ENCODE data around the gene SYCE3. TPM values are rescaled to one million over a fixed set of nuclear protein-coding genes. Genes with fewer than 3 reads are reported as not detected.

SYCE3 gene
- total RNA-seq, 1 experiment from 2014 or later = 1.3 TPM

GRCh38 chr22:50526834-50527801, 35.6 kb downstream of the SYCE3 start:
- peak; percentile 9 for ATAC-seq
- BruUV-seq (replicated peaks) = no TSS peak
- POLR2A ChIA-PET (ENCODE audit: unreplicated experiment) = no interaction called here

DNA sequence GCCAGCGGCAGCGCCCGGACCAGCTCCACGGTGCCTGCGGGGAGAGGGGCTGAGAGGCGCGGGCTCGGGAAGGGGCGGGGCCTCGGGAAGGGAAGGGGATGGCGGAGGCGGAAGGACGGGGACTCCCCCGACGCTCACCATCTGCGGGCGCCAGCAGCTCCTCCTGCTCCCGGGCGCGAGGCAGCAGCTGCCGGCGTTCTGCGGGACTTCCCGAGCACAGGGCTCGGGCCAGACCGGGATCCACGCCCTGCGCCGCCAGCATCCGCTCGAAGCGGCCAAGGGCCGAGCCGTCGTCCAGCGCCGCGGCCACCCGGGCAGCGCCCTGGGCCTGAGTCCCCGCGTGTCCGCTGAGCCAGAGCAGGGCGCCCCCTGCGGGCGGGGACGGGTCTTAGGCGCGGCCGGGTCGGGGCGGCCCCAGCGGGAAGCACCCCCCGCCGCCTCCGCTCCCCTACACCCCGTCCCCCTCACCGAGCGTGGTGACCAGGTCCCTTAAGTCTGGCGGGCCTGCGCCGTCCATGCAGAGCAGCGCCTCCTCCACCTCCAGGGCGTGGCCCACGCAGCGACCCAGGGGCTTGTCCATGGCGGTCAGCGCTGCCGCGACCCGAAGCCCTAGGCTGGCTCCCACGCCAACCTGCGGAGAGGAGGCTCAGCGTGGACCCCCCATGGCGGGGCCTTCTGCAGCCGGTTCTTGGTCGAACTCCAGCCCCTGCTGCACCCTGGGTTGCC, 36.4 kb downstream of the SYCE3 start:
- Histone ChIP-seq H3K9me3 (ENCODE audit: low read length) (no peaks in the 10 kb centered on the region), H3K79me2 (ENCODE audit: low read length) (peaks cover 25% of the 10 kb centered on the region), H4K20me1 (ENCODE audit: low read length) (no peaks in the 10 kb centered on the region; the same call in 1 of the 2 replicates), H3K4me3 (ENCODE audit: low read length) (peak overlapping the region; percentile 81), H3K27ac (ENCODE audit: low read length) (peak overlapping the region; percentile 78), H3F3A (ENCODE audit: low read length, unreplicated experiment) (no peaks in the 10 kb centered on the region), H3K36me3 (ENCODE audit: low read depth, low read length) (no peaks in the 10 kb centered on the region), H2AFZ (ENCODE audit: low read length) (peak overlapping the region; percentile 75), H3K4me1 (ENCODE audit: insufficient read depth, low read length) (peaks cover 18% of the 10 kb centered on the region; the same call in 1 of the 2 replicates), H3K27me3 (ENCODE audit: low read length) (no peaks in the 10 kb centered on the region), H3K9me2 (replicated peaks; ENCODE audit: low read length) (no peaks in the 10 kb centered on the region), H3K4me2 (ENCODE audit: low read length) (peak overlapping the region; percentile 98), H3K9ac (ENCODE audit: low read length) (peak overlapping the region; percentile 94)
- TF ChIP-seq EZH2 (IDR thresholded peaks at IDR 0.05; ENCODE audit: low read length, unreplicated experiment) = no peak
- TF ChIP-seq, protein P1, sequence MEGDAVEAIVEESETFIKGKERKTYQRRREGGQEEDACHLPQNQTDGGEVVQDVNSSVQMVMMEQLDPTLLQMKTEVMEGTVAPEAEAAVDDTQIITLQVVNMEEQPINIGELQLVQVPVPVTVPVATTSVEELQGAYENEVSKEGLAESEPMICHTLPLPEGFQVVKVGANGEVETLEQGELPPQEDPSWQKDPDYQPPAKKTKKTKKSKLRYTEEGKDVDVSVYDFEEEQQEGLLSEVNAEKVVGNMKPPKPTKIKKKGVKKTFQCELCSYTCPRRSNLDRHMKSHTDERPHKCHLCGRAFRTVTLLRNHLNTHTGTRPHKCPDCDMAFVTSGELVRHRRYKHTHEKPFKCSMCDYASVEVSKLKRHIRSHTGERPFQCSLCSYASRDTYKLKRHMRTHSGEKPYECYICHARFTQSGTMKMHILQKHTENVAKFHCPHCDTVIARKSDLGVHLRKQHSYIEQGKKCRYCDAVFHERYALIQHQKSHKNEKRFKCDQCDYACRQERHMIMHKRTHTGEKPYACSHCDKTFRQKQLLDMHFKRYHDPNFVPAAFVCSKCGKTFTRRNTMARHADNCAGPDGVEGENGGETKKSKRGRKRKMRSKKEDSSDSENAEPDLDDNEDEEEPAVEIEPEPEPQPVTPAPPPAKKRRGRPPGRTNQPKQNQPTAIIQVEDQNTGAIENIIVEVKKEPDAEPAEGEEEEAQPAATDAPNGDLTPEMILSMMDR (conservative IDR thresholded peaks at IDR 0.05; ENCODE audit: low read depth, low read length) = peak; percentile 52
- CTCF ChIA-PET = interaction anchor here (0.5 to 2.7 kb wide), 3 partner anchors 18 to 95 kb away, joined by 3 to 16 read pairs (median 15); partner anchors contain the start of genes LMF2 and NCAPH2
- DNase-seq (peak; percentile 54), ATAC-seq (peak; percentile 23)
- POLR2A ChIA-PET (ENCODE audit: unreplicated experiment) = interaction anchor here (0.7 to 1.7 kb wide), 3 partner anchors 18 to 40 kb away, joined by 3 to 8 read pairs (median 4); partner anchors contain the start of genes LMF2 and NCAPH2
- intact Hi-C loops (cut with micrococcal nuclease) = loop anchor here (5.0 kb wide), 2 partner anchors 36 to 96 kb away; partner anchors contain the start of gene SYCE3
- BruUV-seq (replicated peaks) = no TSS peak

More at GRCh38 chr22:50526834-50527801, 35.6 kb downstream of the SYCE3 start:
- CTCF ChIA-PET = interaction anchor here (0.6 kb wide), 2 partner anchors 9 to 290 kb away, joined by 6 to 12 read pairs; no protein-coding TSS in a partner anchor
- Histone ChIP-seq H3K4me2 (ENCODE audit: low read length) (peak overlapping the region; percentile 98), H4K20me1 (ENCODE audit: low read length) (no peaks in the 10 kb centered on the region; the same call in 1 of the 2 replicates), H3K9ac (ENCODE audit: low read length) (peak overlapping the region; percentile 94), H3K9me2 (replicated peaks; ENCODE audit: low read length) (no peaks in the 10 kb centered on the region), H3K4me3 (ENCODE audit: low read length) (peak overlapping the region; percentile 81), H3K79me2 (ENCODE audit: low read length) (peaks cover 25% of the 10 kb centered on the region), H3F3A (ENCODE audit: low read length, unreplicated experiment) (no peaks in the 10 kb centered on the region), H2AFZ (ENCODE audit: low read length) (peak overlapping the region; percentile 75), H3K27me3 (ENCODE audit: low read length) (no peaks in the 10 kb centered on the region), H3K36me3 (ENCODE audit: low read depth, low read length) (no peaks in the 10 kb centered on the region), H3K9me3 (ENCODE audit: low read length) (no peaks in the 10 kb centered on the region), H3K4me1 (ENCODE audit: insufficient read depth, low read length) (peaks cover 19% of the 10 kb centered on the region; the same call in 1 of the 2 replicates), H3K27ac (ENCODE audit: low read length) (peak overlapping the region; percentile 78)
- DNase-seq = peak; percentile 37
- intact Hi-C loops (cut with micrococcal nuclease) = loop anchor here (5.0 kb wide), 2 partner anchors 35 to 95 kb away; partner anchors contain the start of gene SYCE3
- TF ChIP-seq EZH2 (IDR thresholded peaks at IDR 0.05; ENCODE audit: low read length, unreplicated experiment) (no peak), EZH2phosphoT487 (IDR thresholded peaks at IDR 0.05; ENCODE audit: borderline replicate concordance, low read length) (no peak)
- TF ChIP-seq, protein P1 (conservative IDR thresholded peaks at IDR 0.05; ENCODE audit: low read depth, low read length) = no peak
